ENCODE results near the gene FAM117B.
A peak's percentile ranks its signal among the peaks of the same experiment; 100 is the strongest.

The FAM117B gene

GRCh38 chr2:202814226-202814625, 179.5 kb downstream of the FAM117B start:
- H3K4me3 ChIP-seq (ENCODE audit: control insufficient read depth, low read depth, low read length), result no peak overlapping the region
- no peak for TF ChIP-seq CTCF (conservative IDR thresholded peaks at IDR 0.05; ENCODE audit: control insufficient read depth, insufficient read depth, low read depth, low read length)

GRCh38 chr2:202815548-202816360, 181.0 kb downstream of the FAM117B start:
- no peak for TF ChIP-seq CTCF (conservative IDR thresholded peaks at IDR 0.05; ENCODE audit: control insufficient read depth, insufficient read depth, low read depth, low read length)
- no peak overlapping the region for H3K4me3 ChIP-seq (ENCODE audit: control insufficient read depth, low read depth, low read length)
- DNase-seq (ENCODE audit: low read depth), result peak; percentile 19

More at GRCh38 chr2:202814226-202814625, 179.5 kb downstream of the FAM117B start:
- DNase-seq (ENCODE audit: low read depth), result no peak

GRCh38 chr2:202817771-202818170, 183.0 kb downstream of the FAM117B start:
- no peak for DNase-seq (ENCODE audit: low read depth)
- no peak for TF ChIP-seq CTCF (conservative IDR thresholded peaks at IDR 0.05; ENCODE audit: control insufficient read depth, insufficient read depth, low read depth, low read length)
- no peak overlapping the region for H3K4me3 ChIP-seq (ENCODE audit: control insufficient read depth, low read depth, low read length)

- DNase-seq (ENCODE audit: low read depth), result no peak
- no peak for TF ChIP-seq CTCF (conservative IDR thresholded peaks at IDR 0.05; ENCODE audit: control insufficient read depth, insufficient read depth, low read depth, low read length)
- no peak overlapping the region for H3K4me3 ChIP-seq (ENCODE audit: control insufficient read depth, low read depth, low read length)
Measured at GRCh38 chr2:202818321-202818720, 183.6 kb downstream of the FAM117B start.
